Mucosa of stomach (tissue), 1 donor: ENCODE data around the gene ZNF823.
"Not testable (repeated sequence)": the region's sequence is repeated elsewhere in the genome, so short reads cannot be mapped to it uniquely, and the experiment has no call there.

Experiments
- H3K27me3 ChIP-seq: one replicate; pipeline ENCODE4 v1.7.0; 2013; ENCODE audit warnings: mild to moderate bottlenecking, low read length; ENCODE audit not compliant: control insufficient read depth, insufficient read depth
- H3K36me3 ChIP-seq: one replicate; pipeline ENCODE4 v1.7.0; 2013; ENCODE audit warnings: low read length; ENCODE audit not compliant: control insufficient read depth, insufficient read depth
- H3K4me1 ChIP-seq: one replicate; pipeline ENCODE4 v1.7.0; 2013; ENCODE audit warnings: mild to moderate bottlenecking, low read length; ENCODE audit not compliant: control insufficient read depth, insufficient read depth
- H3K4me3 ChIP-seq: one replicate; pipeline ENCODE4 v1.7.0; 2013; ENCODE audit warnings: low read length
- H3K9ac ChIP-seq: one replicate; pipeline ENCODE4 v1.7.0; 2013; ENCODE audit warnings: mild to moderate bottlenecking, low read length, moderate library complexity
- H3K9me3 ChIP-seq: one replicate; pipeline ENCODE4 v1.7.0; 2013; ENCODE audit warnings: mild to moderate bottlenecking, low read length, moderate library complexity; ENCODE audit not compliant: control insufficient read depth
- donor health status: Pancreatic carcinoma.

Gene ZNF823

DNA sequence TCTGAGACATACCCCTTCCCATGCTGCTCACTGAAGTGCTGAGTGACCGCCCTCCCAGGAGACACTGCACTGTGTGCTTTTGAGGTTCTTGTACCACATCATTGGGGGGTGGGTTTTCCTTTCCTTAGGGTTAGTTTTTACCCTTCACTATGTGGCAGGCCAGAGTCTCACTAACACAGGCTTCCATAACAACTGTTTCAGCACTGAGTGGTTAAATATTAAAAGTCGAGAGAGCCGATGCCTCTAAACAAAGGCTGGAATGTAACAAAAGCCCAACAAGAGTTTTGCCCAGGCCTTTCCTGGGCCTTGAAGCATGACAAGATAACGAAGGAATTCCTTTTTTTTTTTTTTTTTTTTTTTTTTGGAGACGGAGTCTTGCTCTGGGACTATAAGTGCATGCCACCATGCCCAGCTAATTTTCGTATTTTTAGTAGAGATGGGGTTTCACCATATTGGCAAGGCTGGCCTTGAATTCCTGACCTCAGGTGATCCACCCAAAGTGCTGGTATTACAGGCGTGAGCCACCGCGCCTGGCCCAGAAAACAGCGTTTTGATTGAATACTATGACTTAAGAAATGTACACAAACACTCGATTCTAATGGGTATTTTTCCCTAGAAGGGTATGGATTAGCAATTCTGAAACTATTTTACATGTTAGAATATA is 46.5 kb downstream of the ZNF823 start:
- no peaks in the 10 kb centered on the region for H3K36me3 ChIP-seq
- H3K4me3 ChIP-seq: no peak overlapping the region

DNA sequence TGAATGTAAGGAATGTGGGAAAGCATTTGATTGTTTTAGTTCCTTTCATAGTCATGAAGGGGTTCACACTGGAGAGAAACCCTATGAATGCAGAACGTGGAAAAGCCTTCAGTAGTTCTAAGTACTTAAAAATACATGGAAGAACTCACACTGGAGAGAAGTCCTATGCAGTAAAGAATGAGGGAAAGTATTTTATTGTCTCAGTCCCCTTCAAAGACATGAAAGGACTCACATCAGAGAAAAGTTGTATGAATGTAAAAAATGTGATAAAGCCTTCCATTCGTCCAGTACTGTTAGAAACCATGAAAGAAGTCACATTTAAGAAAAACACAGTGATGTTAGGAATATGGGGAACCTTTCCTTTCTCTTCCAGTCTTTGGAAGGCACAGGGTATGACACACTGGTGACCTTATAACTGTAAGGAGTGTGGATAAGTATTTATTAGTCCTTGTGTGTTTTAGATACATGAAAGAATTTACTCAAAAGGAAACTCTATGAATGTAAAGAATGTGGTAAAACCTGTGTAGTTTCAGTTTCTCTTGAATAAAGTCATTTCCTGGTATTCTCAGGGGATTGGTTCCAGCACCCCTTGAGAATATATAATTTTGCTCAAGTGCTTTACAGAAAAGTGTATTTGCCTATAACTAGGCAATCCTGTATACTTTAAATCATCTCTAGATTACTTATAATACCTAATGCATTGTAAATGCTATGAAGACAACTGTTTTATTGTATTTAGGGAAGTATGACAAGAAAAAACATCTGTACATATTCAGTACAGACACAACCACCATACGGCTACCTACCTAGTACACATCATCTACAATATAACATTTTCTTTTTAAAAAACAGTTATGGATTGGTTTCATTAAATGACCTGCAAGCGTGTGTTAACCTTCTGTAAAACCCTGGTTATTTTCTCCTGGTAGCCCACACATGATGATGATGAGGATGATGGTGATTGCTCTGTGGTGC is 52.8 kb downstream of the ZNF823 start:
- peaks cover 8% of the 10 kb centered on the region for H3K9me3 ChIP-seq
- no peaks in the 10 kb centered on the region for H3K36me3 ChIP-seq
- H3K4me3 ChIP-seq: no peak overlapping the region
- H3K9ac ChIP-seq: no peak overlapping the region
- no peaks in the 10 kb centered on the region for H3K27me3 ChIP-seq
- no peaks in the 10 kb centered on the region for H3K4me1 ChIP-seq

More for the DNA sequence above, 46.5 kb downstream of the ZNF823 start:
- H3K27me3 ChIP-seq: no peaks in the 10 kb centered on the region
- peaks cover 5% of the 10 kb centered on the region for H3K4me1 ChIP-seq
- H3K9me3 ChIP-seq: no peaks in the 10 kb centered on the region
- no peak overlapping the region for H3K9ac ChIP-seq

DNA sequence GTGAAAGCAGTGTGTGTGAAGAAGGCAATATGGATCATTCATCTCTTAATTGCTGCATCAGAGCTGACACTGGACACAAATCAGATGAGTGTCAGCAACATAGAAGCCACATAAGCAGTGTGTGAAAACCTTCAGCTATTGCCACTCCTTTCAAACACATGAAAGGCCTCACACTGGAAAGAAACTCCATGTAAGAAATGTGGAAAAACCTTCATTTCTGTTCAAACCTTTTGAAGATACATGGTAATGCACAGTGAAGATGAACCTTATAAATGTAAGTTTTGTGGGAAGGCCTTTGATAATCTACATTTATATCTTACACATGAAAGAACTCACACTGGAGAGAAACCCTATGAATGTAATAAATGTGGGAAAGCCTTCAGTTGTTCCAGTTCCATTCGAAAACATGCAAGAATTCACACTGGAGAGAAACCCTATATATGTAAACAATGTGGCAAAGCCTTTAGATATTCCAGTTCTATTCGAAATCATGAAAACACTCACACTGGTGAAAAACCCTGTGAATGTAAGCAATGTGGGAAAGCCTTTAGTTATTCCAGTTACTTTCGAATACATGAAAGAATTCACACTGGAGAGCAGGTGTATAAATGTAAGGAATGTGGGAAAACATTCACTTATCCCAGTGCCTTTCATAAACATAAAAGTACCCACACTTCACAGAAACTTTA is 53.6 kb downstream of the ZNF823 start:
- no peaks in the 10 kb centered on the region for H3K36me3 ChIP-seq
- H3K4me1 ChIP-seq: no peaks in the 10 kb centered on the region
- H3K4me3 ChIP-seq: no peak overlapping the region
- H3K27me3 ChIP-seq: no peaks in the 10 kb centered on the region
- no peak overlapping the region for H3K9ac ChIP-seq
- peaks cover 8% of the 10 kb centered on the region for H3K9me3 ChIP-seq

DNA sequence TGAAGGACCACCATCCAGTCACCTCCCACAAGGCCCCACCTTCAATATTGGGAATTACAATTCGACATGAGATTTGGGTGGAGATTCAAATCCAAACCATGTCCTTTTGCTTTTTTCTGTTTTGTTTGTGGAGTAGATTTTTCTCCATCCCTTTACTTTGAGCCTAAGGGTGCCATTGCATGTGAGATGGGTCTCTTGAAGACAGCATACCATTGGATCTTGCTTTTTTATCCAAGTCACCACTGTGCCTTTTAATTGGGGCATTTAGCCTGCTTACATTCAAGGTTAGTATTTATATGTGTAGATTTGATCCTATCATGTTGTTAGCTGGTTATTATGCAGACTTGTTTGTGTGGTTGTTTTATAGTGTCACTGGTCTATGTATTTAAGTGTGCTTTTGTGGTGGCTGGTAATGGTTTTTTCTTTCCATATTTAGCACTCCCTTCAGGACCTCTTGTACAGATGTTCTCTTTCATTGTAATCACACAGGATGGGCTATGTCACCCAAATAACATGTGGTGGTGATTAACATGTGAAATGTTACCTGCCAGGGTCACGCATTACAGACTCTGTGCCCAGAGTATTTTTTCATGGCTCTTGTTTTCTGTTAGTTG is 58.0 kb downstream of the ZNF823 start:
- no peaks in the 10 kb centered on the region for H3K27me3 ChIP-seq
- H3K9ac ChIP-seq: no peak overlapping the region
- no peaks in the 10 kb centered on the region for H3K4me1 ChIP-seq
- no peaks in the 10 kb centered on the region for H3K36me3 ChIP-seq
- H3K9me3 ChIP-seq: peaks cover 4% of the 10 kb centered on the region
- H3K4me3 ChIP-seq: no peak overlapping the region

GRCh38 chr19:11678504-11678903 is 60.2 kb downstream of the ZNF823 start:
- peaks cover 5% of the 10 kb centered on the region for H3K27me3 ChIP-seq
- peaks cover 6% of the 10 kb centered on the region for H3K4me1 ChIP-seq
- no peaks in the 10 kb centered on the region for H3K9me3 ChIP-seq
- no peak overlapping the region for H3K9ac ChIP-seq
- H3K4me3 ChIP-seq: no peak overlapping the region
- H3K36me3 ChIP-seq: no peaks in the 10 kb centered on the region

DNA sequence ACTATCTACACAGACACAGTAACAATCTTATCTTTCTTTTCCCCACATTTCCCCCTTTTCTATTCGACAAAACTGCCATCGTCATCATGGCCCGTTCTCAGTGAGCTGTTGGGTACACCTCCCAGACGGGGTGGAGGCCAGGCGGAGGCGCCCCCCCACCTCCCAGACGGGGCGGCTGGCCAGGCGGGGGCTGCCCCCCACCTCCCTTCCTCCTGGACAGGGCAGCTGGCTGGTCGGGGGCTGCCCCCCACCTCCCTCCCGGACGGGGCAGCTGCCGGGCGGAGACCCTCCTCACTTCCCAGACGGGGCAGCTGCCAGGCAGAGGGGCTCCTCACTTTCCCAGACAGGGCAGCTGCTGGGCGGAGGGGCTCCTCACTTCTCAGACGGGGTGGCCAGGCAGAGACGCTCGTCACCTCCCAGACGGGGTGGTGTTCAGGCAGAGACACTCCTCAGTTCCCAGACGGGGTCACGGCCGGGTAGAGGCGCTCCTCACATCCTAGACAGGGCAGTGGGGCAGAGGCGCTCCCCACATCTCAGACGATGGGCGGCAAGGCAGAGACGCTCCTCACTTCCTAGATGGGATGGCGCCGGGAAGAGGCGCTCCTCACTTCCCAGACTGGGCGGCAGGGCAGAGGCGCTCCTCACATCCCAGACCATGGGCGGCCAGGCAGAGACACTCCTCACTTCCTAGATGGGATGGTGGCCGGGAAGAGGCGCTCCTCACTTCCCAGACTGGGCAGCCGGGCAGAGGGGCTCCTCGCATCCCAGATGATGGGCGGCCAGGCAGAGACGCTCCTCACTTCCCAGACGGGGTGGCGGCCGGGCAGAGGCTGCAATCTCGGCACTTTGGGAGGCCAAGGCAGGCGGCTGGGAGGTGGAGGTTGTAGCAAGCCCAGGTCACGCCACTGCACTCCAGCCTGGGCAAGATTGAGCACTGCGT is 61.8 kb downstream of the ZNF823 start:
- not testable (repeated sequence) for H3K9me3 ChIP-seq, H3K27me3 ChIP-seq, H3K4me3 ChIP-seq, H3K36me3 ChIP-seq, H3K4me1 ChIP-seq, H3K9ac ChIP-seq

DNA sequence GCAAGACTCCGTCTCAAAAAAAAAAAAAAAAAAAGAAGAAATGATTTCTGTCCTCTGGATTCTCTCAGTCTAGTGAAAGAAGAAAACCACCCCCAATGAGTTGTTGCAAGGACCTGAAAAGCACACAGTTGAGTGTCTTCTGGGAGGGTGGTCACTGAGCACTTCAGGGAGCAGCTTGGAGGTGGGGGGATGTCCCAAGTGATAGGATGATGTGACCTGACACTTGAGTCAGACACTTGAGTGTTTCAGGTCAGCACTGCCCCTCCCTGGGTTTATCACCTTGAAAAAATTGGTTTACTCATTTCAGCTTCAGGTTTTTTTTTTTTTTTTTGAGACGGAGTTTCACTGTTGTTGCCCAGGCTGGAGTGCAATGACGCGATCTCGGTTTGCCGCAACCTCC is 63.2 kb downstream of the ZNF823 start:
- Histone ChIP-seq H3K9ac (no peak overlapping the region), H3K36me3 (no peaks in the 10 kb centered on the region), H3K27me3 (peaks cover 5% of the 10 kb centered on the region), H3K4me1 (peaks cover 6% of the 10 kb centered on the region), H3K4me3 (no peak overlapping the region), H3K9me3 (no peaks in the 10 kb centered on the region)

GRCh38 chr19:11674067-11674492 is 64.7 kb downstream of the ZNF823 start:
- no peaks in the 10 kb centered on the region for H3K36me3 ChIP-seq
- peak overlapping the region; percentile 53 for H3K4me3 ChIP-seq
- H3K9ac ChIP-seq: no peak overlapping the region
- peaks cover 6% of the 10 kb centered on the region for H3K4me1 ChIP-seq
- peaks cover 5% of the 10 kb centered on the region for H3K27me3 ChIP-seq
- no peaks in the 10 kb centered on the region for H3K9me3 ChIP-seq

DNA sequence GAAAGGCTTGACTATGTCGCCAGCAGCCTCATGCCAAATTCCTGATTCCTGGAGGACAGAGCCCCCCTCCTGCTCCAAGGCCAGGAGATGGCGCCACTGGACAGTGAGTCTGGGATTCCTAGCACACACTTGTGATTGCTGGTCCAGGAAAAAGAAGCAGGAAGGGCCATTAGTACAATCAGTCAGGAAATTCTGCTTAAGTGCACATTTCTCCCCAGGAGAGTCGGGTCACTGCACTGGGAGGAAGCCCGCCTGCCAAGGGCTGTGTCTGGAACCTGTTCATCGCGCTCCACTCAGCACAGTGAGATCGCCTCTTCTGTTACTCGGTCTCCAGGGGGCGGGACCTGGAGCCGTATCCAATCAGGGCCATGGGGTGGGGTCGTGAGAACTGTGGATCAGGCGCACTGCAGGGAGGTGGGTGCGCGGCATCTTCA is 65.1 kb downstream of the ZNF823 start:
- peak overlapping the region; percentile 15 for H3K9ac ChIP-seq
- H3K36me3 ChIP-seq: no peaks in the 10 kb centered on the region
- H3K4me1 ChIP-seq: peaks cover 6% of the 10 kb centered on the region
- H3K27me3 ChIP-seq: peaks cover 5% of the 10 kb centered on the region
- no peaks in the 10 kb centered on the region for H3K9me3 ChIP-seq
- peak overlapping the region; percentile 53 for H3K4me3 ChIP-seq
